IPS DF 6.9 (cell line): ENCODE results near the gene CCND1.
A peak's percentile ranks its signal among the peaks of the same experiment; 100 is the strongest.

Source experiments
- DNase-seq: peaks from one replicate; pipeline ENCODE4 v3.0.0-alpha.2; 2013; ENCODE audit warnings: low read depth, low spot score
- H3K27ac ChIP-seq: one replicate; pipeline ENCODE4 v1.5.1; 2013; ENCODE audit warnings: low read length, control low read depth
- H3K27me3 ChIP-seq: 2 replicates; pipeline ENCODE4 v1.6.1; 2013; ENCODE audit warnings: mild to moderate bottlenecking, low read length; ENCODE audit not compliant: control insufficient read depth, insufficient read depth
- H3K36me3 ChIP-seq: 2 replicates; pipeline ENCODE4 v1.6.1; 2013; ENCODE audit warnings: low read length; ENCODE audit not compliant: control insufficient read depth, insufficient read depth
- H3K4me1 ChIP-seq: 2 replicates; pipeline ENCODE4 v1.6.1; 2013; ENCODE audit warnings: low read length; ENCODE audit not compliant: control insufficient read depth, insufficient read depth
- H3K4me3 ChIP-seq: 2 replicates; pipeline ENCODE4 v1.5.1; 2013; ENCODE audit warnings: mild to moderate bottlenecking, low read length
- H3K9me3 ChIP-seq: 2 replicates; pipeline ENCODE4 v1.6.1; 2013; ENCODE audit warnings: low read length, inconsistent platforms; ENCODE audit not compliant: control insufficient read depth, insufficient read depth
- WGBS: extraction: QIAGEN DNeasy Blood & Tissue Kit; methylation state at CpG from one replicate; pipeline ENCODE4 v1.1.7; 2013; ENCODE audit warnings: mixed read lengths, missing lambda C conversion rate; ENCODE audit not compliant: insufficient read length, insufficient coverage; 5-methylcytosine and 5-hydroxymethylcytosine counted together

CCND1 gene

DNA sequence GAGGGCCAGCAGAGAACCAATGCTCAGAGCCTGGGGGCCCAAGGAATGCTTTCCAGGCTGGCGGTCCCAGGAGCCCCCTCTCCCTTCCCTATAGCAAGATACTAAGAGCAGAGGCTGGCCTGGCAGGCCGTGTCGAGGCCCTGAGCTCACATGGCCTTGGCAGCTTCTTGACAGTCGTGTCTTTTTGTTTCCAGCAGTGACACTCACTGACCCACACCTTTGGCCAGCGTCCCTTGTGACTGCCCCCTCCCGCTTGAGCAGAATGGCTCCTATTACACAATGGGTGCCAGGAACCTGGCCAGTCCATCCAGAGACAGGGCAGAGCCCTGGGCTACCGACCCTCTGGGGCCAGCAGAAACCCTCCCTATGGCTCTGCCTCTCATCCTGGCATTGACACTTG lies 6.4 kb upstream of the CCND1 start:
- Histone ChIP-seq H3K36me3 (no peaks in the 10 kb centered on the region), H3K4me3 (no peak overlapping the region), H3K27me3 (no peaks in the 10 kb centered on the region; the same call in 1 of the 2 replicates), H3K27ac (no peak overlapping the region), H3K9me3 (no peaks in the 10 kb centered on the region), H3K4me1 (peaks cover 4% of the 10 kb centered on the region)
- WGBS, result no CpG with 5 or more reads among the region's 7 CpGs
- DNase-seq, result no peak

- DNase-seq, result no peak
- H3K4me3 ChIP-seq, result no peak overlapping the region
- no CpG with 5 or more reads among the region's 6 CpGs for WGBS
- no peak overlapping the region for H3K27ac ChIP-seq
- H3K9me3 ChIP-seq, result no peaks in the 10 kb centered on the region
- no peaks in the 10 kb centered on the region; the same call in 1 of the 2 replicates for H3K27me3 ChIP-seq
- H3K4me1 ChIP-seq, result peaks cover 4% of the 10 kb centered on the region
- H3K36me3 ChIP-seq, result no peaks in the 10 kb centered on the region
Measured at GRCh38 chr11:69635195-69635594, 5.8 kb upstream of the CCND1 start.

GRCh38 chr11:69635804-69636511 lies 5.0 kb upstream of the CCND1 start:
- Histone ChIP-seq H3K4me1 (peaks cover 4% of the 10 kb centered on the region), H3K27me3 (no peaks in the 10 kb centered on the region; the same call in 1 of the 2 replicates), H3K27ac (no peak overlapping the region), H3K4me3 (peak overlapping the region; percentile 30; the same call in 1 of the 2 replicates), H3K9me3 (no peaks in the 10 kb centered on the region), H3K36me3 (no peaks in the 10 kb centered on the region)
- no CpG with 5 or more reads among the region's 17 CpGs for WGBS
- DNase-seq, result no peak

- Histone ChIP-seq H3K4me3 (peak overlapping the region; percentile 30; the same call in 1 of the 2 replicates), H3K36me3 (no peaks in the 10 kb centered on the region), H3K4me1 (peaks cover 4% of the 10 kb centered on the region), H3K27ac (no peak overlapping the region), H3K27me3 (no peaks in the 10 kb centered on the region; the same call in 1 of the 2 replicates), H3K9me3 (no peaks in the 10 kb centered on the region)
- WGBS, result no CpG with 5 or more reads among the region's 63 CpGs
- DNase-seq, result peak; percentile 71
Measured at GRCh38 chr11:69636512-69637197, 4.3 kb upstream of the CCND1 start.

GRCh38 chr11:69637198-69637940 lies 3.6 kb upstream of the CCND1 start:
- DNase-seq, result no peak
- Histone ChIP-seq H3K4me1 (peaks cover 4% of the 10 kb centered on the region), H3K27me3 (no peaks in the 10 kb centered on the region; the same call in 1 of the 2 replicates), H3K27ac (no peak overlapping the region), H3K9me3 (no peaks in the 10 kb centered on the region), H3K4me3 (peak overlapping the region; percentile 30; the same call in 1 of the 2 replicates), H3K36me3 (no peaks in the 10 kb centered on the region)
- WGBS, result no CpG with 5 or more reads among the region's 67 CpGs

- Histone ChIP-seq H3K4me3 (peak overlapping the region; percentile 30; the same call in 1 of the 2 replicates), H3K27ac (no peak overlapping the region), H3K9me3 (no peaks in the 10 kb centered on the region), H3K27me3 (no peaks in the 10 kb centered on the region; the same call in 1 of the 2 replicates), H3K4me1 (peaks cover 4% of the 10 kb centered on the region), H3K36me3 (no peaks in the 10 kb centered on the region)
- no CpG with 5 or more reads among the region's 78 CpGs for WGBS
- no peak for DNase-seq
Measured at GRCh38 chr11:69637941-69638871, 2.8 kb upstream of the CCND1 start.

- H3K27me3 ChIP-seq, result no peaks in the 10 kb centered on the region; the same call in 1 of the 2 replicates
- peaks cover 9% of the 10 kb centered on the region for H3K4me1 ChIP-seq
- H3K9me3 ChIP-seq, result no peaks in the 10 kb centered on the region
- DNase-seq, result peak; percentile 87
- H3K27ac ChIP-seq, result no peak overlapping the region
- WGBS, result no CpG with 5 or more reads among the region's 64 CpGs
- H3K36me3 ChIP-seq, result peaks cover 7% of the 10 kb centered on the region
- peak overlapping the region; percentile 38; the same call in 1 of the 2 replicates for H3K4me3 ChIP-seq
Measured at GRCh38 chr11:69638941-69639681, 1.8 kb upstream of the CCND1 start.

- Histone ChIP-seq H3K27me3 (no peaks in the 10 kb centered on the region; the same call in 1 of the 2 replicates), H3K4me3 (peak overlapping the region; percentile 9; the same call in 1 of the 2 replicates), H3K4me1 (peaks cover 9% of the 10 kb centered on the region), H3K27ac (no peak overlapping the region), H3K36me3 (peaks cover 14% of the 10 kb centered on the region), H3K9me3 (no peaks in the 10 kb centered on the region)
- no CpG with 5 or more reads among the region's 9 CpGs for WGBS
- no peak for DNase-seq
Measured at GRCh38 chr11:69639831-69640230, 1.1 kb upstream of the CCND1 start.

DNA sequence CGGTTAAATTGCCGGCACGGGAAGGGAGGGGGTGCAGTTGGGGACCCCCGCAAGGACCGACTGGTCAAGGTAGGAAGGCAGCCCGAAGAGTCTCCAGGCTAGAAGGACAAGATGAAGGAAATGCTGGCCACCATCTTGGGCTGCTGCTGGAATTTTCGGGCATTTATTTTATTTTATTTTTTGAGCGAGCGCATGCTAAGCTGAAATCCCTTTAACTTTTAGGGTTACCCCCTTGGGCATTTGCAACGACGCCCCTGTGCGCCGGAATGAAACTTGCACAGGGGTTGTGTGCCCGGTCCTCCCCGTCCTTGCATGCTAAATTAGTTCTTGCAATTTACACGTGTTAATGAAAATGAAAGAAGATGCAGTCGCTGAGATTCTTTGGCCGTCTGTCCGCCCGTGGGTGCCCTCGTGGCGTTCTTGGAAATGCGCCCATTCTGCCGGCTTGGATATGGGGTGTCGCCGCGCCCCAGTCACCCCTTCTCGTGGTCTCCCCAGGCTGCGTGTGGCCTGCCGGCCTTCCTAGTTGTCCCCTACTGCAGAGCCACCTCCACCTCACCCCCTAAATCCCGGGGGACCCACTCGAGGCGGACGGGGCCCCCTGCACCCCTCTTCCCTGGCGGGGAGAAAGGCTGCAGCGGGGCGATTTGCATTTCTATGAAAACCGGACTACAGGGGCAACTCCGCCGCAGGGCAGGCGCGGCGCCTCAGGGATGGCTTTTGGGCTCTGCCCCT lies 529 bp upstream of the CCND1 start:
- H3K27me3 ChIP-seq, result no peaks in the 10 kb centered on the region; the same call in 1 of the 2 replicates
- no CpG with 5 or more reads among the region's 43 CpGs for WGBS

More for the DNA sequence above, 529 bp upstream of the CCND1 start:
- H3K27ac ChIP-seq, result no peak overlapping the region
- peak overlapping the region; percentile 31; the same call in 1 of the 2 replicates for H3K4me3 ChIP-seq
- peaks cover 9% of the 10 kb centered on the region for H3K4me1 ChIP-seq
- DNase-seq, result no peak
- no peaks in the 10 kb centered on the region for H3K9me3 ChIP-seq
- peaks cover 19% of the 10 kb centered on the region for H3K36me3 ChIP-seq
